CD4-positive, alpha-beta T cell treated with Interleukin-21 for 1 hour (primary cell): Measurements from ENCODE around the gene GLG1.

ENCODE experiments used
- DNase-seq: peaks from one replicate; pipeline ENCODE4 v3.0.0-alpha.2; 2020

Gene GLG1

GRCh38 chr16:74608381-74608780 lies 1.5 kb upstream of the GLG1 start:
- DNase-seq, result no peak

- no peak for DNase-seq
These were observed 1.0 kb upstream of the GLG1 start for GRCh38 chr16:74607962-74608356.

GRCh38 chr16:74607310-74607961 lies 522 bp upstream of the GLG1 start:
- DNase-seq, result no peak

GRCh38 chr16:74605746-74606520 lies 981 bp downstream of the GLG1 start:
- DNase-seq, result no peak

- no peak for DNase-seq
These were observed 1.6 kb downstream of the GLG1 start for GRCh38 chr16:74605332-74605731.

GRCh38 chr16:74603848-74604247 lies 3.1 kb downstream of the GLG1 start:
- DNase-seq, result no peak

GRCh38 chr16:74601126-74601871 lies 5.6 kb downstream of the GLG1 start:
- peak; percentile 76 for DNase-seq

- no peak for DNase-seq
These were observed 10.3 kb downstream of the GLG1 start for GRCh38 chr16:74596586-74596985.

GRCh38 chr16:74592847-74593246 lies 14.1 kb downstream of the GLG1 start:
- no peak for DNase-seq

GRCh38 chr16:74591876-74592650 lies 14.9 kb downstream of the GLG1 start:
- no peak for DNase-seq

GRCh38 chr16:74586948-74587347 lies 20.0 kb downstream of the GLG1 start:
- DNase-seq, result no peak

- no peak for DNase-seq
These were observed 21.0 kb downstream of the GLG1 start for GRCh38 chr16:74585846-74586443.

- no peak for DNase-seq
These were observed 22.8 kb downstream of the GLG1 start for GRCh38 chr16:74583926-74584666.

- DNase-seq, result no peak
These were observed 23.9 kb downstream of the GLG1 start for GRCh38 chr16:74582970-74583369.

GRCh38 chr16:74580833-74581232 lies 26.1 kb downstream of the GLG1 start:
- no peak for DNase-seq

- no peak for DNase-seq
These were observed 28.1 kb downstream of the GLG1 start for GRCh38 chr16:74578838-74579237.

- no peak for DNase-seq
These were observed 28.5 kb downstream of the GLG1 start for GRCh38 chr16:74578433-74578832.

- DNase-seq, result no peak
These were observed 29.0 kb downstream of the GLG1 start for GRCh38 chr16:74577882-74578366.

- no peak for DNase-seq
These were observed 30.9 kb downstream of the GLG1 start for GRCh38 chr16:74575807-74576643.

- DNase-seq, result no peak
These were observed 31.6 kb downstream of the GLG1 start for GRCh38 chr16:74575175-74575806.
